HG03439 (cell line): Measurements from ENCODE around the gene LTB.

ENCODE experiments used
- ATAC-seq: cut with Tn5 transposase; IDR thresholded peaks from one replicate; pipeline ENCODE4 v1.9.1; 2021; ENCODE audit warnings: mild to moderate bottlenecking, moderate library complexity; ENCODE audit not compliant: unreplicated experiment

LTB gene

GRCh38 chr6:31531771-31532643, 50.2 kb downstream of the LTB start:
- ATAC-seq = no peak

- no peak for ATAC-seq
These were observed 51.1 kb downstream of the LTB start for GRCh38 chr6:31531162-31531561.

DNA sequence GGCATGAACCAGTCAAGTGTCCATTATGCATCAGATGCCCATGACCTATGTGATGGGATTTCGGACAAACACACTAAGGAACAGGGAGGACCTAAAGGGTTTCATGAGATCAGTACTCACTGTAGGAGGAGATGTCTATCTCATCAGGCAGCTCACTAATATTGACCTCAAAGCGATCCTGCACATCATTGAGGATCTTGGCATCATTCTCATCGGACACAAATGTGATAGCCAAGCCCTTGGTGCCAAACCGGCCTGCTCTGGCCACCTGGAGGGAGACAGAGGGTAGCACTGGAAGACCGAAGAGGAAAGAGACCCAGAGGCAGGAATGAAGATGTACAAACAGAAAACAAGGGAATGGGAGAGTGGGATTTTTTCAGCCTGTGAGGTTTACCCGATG, 51.6 kb downstream of the LTB start:
- ATAC-seq = no peak
